Measurements from ENCODE around the gene C2CD2. TPM values are rescaled to one million over a fixed set of nuclear protein-coding genes. Genes with fewer than 3 reads are reported as not detected.

Gene C2CD2
- total and polyA plus RNA-seq, 8 donors: 7.9 to 16.8 (median 11.3) TPM

DNA sequence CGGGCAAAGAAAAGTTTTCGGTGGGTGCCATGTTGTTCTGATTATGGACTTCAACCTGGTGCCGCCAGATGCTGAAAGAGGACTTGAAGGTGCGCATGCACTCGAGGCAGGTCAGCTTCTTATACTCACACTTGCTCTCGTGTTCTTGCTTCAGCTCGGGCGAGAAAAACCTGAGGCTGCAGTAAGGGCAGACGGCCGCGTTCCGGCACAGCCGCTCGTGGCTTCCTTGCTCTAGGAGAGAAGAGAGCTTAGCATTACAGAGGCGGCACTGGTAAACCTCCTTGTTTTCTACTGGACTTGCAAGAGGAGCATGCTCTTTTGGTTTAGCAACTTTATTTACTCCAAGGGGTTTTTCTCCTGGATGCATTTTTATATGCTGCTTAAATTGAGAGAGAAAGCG, 37.8 kb upstream of the C2CD2 start:
- Histone ChIP-seq H3K27ac (no peak overlapping the region), H3K9me3 (no peaks in the 10 kb centered on the region), H3K4me1 (no peaks in the 10 kb centered on the region), H3K36me3 (peaks cover 3 to 16% (median 12%) of the 10 kb centered on the region in 3 donors), H3K4me3 (no peak overlapping the region), H3K27me3 (no peaks in the 10 kb centered on the region)
- intact Hi-C loops (cut with DNase I): no loop called here
- no peak for DNase-seq
- no peak for ATAC-seq
- 97% methylated on average over 16 of the region's 16 CpGs for WGBS, 2 donors
- TF ChIP-seq, protein P1, sequence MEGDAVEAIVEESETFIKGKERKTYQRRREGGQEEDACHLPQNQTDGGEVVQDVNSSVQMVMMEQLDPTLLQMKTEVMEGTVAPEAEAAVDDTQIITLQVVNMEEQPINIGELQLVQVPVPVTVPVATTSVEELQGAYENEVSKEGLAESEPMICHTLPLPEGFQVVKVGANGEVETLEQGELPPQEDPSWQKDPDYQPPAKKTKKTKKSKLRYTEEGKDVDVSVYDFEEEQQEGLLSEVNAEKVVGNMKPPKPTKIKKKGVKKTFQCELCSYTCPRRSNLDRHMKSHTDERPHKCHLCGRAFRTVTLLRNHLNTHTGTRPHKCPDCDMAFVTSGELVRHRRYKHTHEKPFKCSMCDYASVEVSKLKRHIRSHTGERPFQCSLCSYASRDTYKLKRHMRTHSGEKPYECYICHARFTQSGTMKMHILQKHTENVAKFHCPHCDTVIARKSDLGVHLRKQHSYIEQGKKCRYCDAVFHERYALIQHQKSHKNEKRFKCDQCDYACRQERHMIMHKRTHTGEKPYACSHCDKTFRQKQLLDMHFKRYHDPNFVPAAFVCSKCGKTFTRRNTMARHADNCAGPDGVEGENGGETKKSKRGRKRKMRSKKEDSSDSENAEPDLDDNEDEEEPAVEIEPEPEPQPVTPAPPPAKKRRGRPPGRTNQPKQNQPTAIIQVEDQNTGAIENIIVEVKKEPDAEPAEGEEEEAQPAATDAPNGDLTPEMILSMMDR (IDR thresholded peaks at IDR 0.05): no peak
- FAIRE-seq: no peak

DNA sequence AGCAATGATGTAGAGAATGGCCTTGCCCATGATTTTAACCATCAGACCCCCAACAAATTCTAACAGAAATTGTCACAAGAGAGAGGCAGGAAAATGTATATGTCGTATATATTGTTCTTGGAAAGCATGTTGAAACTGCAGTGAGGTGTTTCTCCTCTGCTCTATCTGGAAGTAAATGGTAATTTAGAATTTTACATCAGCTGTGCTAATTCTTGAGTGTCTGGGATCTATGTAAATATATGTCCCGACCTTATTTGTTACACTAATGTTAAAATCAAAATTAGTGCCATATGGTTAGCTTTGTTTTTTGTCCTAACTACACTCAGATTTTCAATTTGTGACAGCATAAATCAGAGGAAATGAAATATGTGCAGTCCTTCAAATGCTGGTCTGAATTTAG, 35.9 kb upstream of the C2CD2 start:
- no peak overlapping the region for H3K4me3 ChIP-seq
- TF ChIP-seq, protein P1 (IDR thresholded peaks at IDR 0.05): no peak
- no peak for FAIRE-seq
- H3K9me3 ChIP-seq: no peaks in the 10 kb centered on the region
- H3K27ac ChIP-seq: no peak overlapping the region
- no peaks in the 10 kb centered on the region for H3K27me3 ChIP-seq
- H3K4me1 ChIP-seq: no peaks in the 10 kb centered on the region
- WGBS, 2 donors: 83 to 86% methylated on average over 2 of the region's 2 CpGs
- intact Hi-C loops (cut with DNase I): no loop called here
- no peak for ATAC-seq
- DNase-seq: no peak
- H3K36me3 ChIP-seq: peaks cover 3 to 16% (median 12%) of the 10 kb centered on the region in 3 donors

DNA sequence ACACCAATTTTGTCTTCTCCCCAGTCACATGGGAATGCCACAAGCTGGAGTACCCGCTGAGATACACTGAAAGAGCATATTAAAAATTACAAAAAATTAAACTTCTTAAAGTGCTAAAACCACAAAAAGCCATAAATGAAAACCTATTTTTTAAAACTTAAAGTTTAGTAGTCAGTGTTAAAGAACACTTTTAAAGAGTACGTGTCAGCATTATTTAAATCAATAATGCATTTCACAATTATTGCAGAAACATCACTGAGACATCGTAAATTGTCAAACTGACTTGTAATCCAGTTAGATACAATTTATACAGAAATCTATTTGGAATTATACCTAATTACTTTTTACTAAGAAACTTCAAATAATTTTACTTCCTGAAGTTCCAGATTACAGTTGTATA, 33.5 kb upstream of the C2CD2 start:
- TF ChIP-seq, protein P1 (IDR thresholded peaks at IDR 0.05): no peak
- H3K27me3 ChIP-seq: no peaks in the 10 kb centered on the region
- H3K4me1 ChIP-seq: no peaks in the 10 kb centered on the region
- ATAC-seq: no peak
- no peak overlapping the region for H3K27ac ChIP-seq
- peaks cover 0 to 9% (median 4%) of the 10 kb centered on the region in 3 donors for H3K36me3 ChIP-seq
- no peak overlapping the region for H3K4me3 ChIP-seq
- WGBS, 2 donors: 90 to 91% methylated on average over 3 of the region's 3 CpGs
- no peak for FAIRE-seq
- no peak for DNase-seq
- H3K9me3 ChIP-seq: no peaks in the 10 kb centered on the region
- intact Hi-C loops (cut with DNase I): no loop called here

DNA sequence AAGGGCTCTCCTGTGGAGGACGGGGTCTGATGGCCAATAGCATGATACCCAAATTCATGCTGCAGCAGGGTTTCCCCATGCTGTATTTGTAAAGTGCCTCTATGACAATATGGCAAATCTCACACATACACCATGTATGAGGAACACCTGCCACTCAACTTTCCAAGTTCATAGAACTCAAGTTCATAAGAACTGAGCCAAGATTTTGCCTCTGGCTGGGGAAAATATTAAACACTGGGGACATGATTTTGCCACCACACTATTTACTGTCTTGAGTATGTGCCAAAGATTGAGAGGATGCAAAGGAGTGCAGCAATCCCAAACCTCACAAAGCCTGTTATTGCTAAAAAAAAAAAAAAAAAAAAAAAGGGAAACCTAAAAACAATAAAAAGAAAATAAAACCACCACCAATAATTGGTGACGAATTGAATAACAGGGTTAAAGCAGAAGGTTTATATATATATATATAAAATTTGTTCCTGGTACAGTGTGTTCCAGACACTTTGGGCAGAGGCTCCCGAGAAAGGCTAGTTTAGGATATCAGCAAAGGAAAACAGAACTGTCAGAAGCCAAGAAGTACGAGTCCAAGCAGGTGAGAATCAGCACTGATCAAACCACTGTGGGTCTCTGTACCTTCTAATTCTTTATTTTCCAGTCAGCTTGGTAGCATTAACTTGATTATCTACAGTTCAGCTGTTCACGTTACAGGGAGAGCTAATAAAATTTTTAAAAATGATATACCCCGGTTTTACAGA, 32.0 kb upstream of the C2CD2 start:
- Histone ChIP-seq H3K9me3 (no peaks in the 10 kb centered on the region), H3K36me3 (peaks cover 0 to 2% (median 0%) of the 10 kb centered on the region in 3 donors), H3K27ac (no peak overlapping the region), H3K4me1 (no peaks in the 10 kb centered on the region), H3K27me3 (no peaks in the 10 kb centered on the region), H3K4me3 (no peak overlapping the region)
- DNase-seq: no peak
- TF ChIP-seq, protein P1 (IDR thresholded peaks at IDR 0.05): no peak
- WGBS, 2 donors: 59 to 69% methylated on average over 6 of the region's 6 CpGs
- intact Hi-C loops (cut with DNase I): no loop called here
- FAIRE-seq: no peak
- no peak for ATAC-seq

DNA sequence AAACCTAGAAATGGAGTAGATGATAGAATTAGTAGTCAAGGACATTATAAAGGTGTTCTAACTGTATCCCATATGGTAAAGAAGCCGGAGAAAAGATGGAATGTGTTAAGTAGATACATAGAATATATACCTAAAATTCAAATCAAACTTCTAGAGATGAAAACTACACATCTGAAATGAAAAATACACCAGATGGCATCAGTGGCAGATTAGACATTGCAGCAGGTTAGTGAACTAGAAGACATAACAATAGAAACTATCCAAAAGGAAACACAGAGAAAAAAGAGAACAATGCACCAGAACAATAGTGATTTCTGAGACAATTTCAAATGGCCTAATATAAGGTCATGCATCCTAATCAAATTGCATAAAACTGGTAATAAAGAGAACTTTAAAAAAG, 29.4 kb upstream of the C2CD2 start:
- ATAC-seq (no peak), FAIRE-seq (no peak), DNase-seq (no peak)
- Histone ChIP-seq H3K4me1 (no peaks in the 10 kb centered on the region), H3K36me3 (no peaks in the 10 kb centered on the region), H3K27me3 (no peaks in the 10 kb centered on the region), H3K27ac (no peak overlapping the region), H3K9me3 (no peaks in the 10 kb centered on the region), H3K4me3 (no peak overlapping the region)
- intact Hi-C loops (cut with DNase I): no loop called here
- WGBS, 2 donors: 99 to 100% methylated on average over 1 of the region's 1 CpG
- TF ChIP-seq, protein P1 (IDR thresholded peaks at IDR 0.05): no peak
